Activated T-helper 1 cell treated with anti-CD3 and anti-CD28 coated beads, Interleukin-12 subunit alpha, Interleukin-12 subunit beta, Interleukin-2, Interleukin-4 antibody, amounts not matched to agents 30 ng/mL and 10 ng/mL and 1 ng/mL, durations not matched to agents 14 hours and 24 hours and 36 hours (primary cell): ENCODE data around the gene GABRB1. TPM values are rescaled to one million over a fixed set of nuclear protein-coding genes. Genes with fewer than 3 reads are reported as not detected.
A peak's percentile ranks its signal among the peaks of the same experiment; 100 is the strongest.

Experiments used
- DNase-seq: peaks from one replicate; pipeline ENCODE4 v3.0.0; 2021; ENCODE audit warnings: low spot score
- H3K27ac Mint-ChIP-seq: one replicate; pipeline ENCODE4 v1.8.0; 2021; ENCODE audit warnings: mild to moderate bottlenecking, mixed read lengths
- H3K27me3 Mint-ChIP-seq: one replicate; pipeline ENCODE4 v1.8.0; 2022; ENCODE audit warnings: mild to moderate bottlenecking, moderate library complexity, mixed read lengths; ENCODE audit not compliant: insufficient read depth
- H3K36me3 Mint-ChIP-seq: one replicate; pipeline ENCODE4 v1.8.0; 2021; ENCODE audit warnings: low read depth, mixed read lengths
- H3K4me1 Mint-ChIP-seq: one replicate; pipeline ENCODE4 v1.8.0; 2021; ENCODE audit warnings: low read depth, mixed read lengths
- H3K4me3 Mint-ChIP-seq: one replicate; pipeline ENCODE4 v1.8.0; 2021; ENCODE audit warnings: mild to moderate bottlenecking, moderate library complexity, mixed read lengths
- H3K9me3 Mint-ChIP-seq: one replicate; pipeline ENCODE4 v1.8.0; 2021; ENCODE audit warnings: mixed read lengths
- intact Hi-C: fragments of 100-400 bp; cut with micrococcal nuclease; formaldehyde crosslinking; loops from one replicate; pipeline ENCODE4 v1.15.1; 2024
- total RNA-seq: library from RNA; stranded (reverse); gene quantifications from 2 replicates; pipeline ENCODE4 v1.2.3, GENCODE V29; 2022

The GABRB1 gene
- total RNA-seq, 1 donor from 2014 or later = not detected

GRCh38 chr4:47101453-47101852 lies 70.1 kb downstream of the GABRB1 start:
- DNase-seq = no peak
- Mint-ChIP-seq H3K36me3 (no peaks in the 10 kb centered on the region), H3K4me1 (no peaks in the 10 kb centered on the region), H3K27ac (no peak overlapping the region), H3K9me3 (no peaks in the 10 kb centered on the region), H3K4me3 (no peak overlapping the region), H3K27me3 (peaks cover 4% of the 10 kb centered on the region)
- intact Hi-C loops = no loop called here

- no peak for DNase-seq
- Mint-ChIP-seq H3K27me3 (peaks cover 4% of the 10 kb centered on the region), H3K9me3 (no peaks in the 10 kb centered on the region), H3K4me1 (no peaks in the 10 kb centered on the region), H3K36me3 (no peaks in the 10 kb centered on the region), H3K27ac (no peak overlapping the region), H3K4me3 (no peak overlapping the region)
- intact Hi-C loops = no loop called here
Measured at GRCh38 chr4:47104986-47105385, 73.6 kb downstream of the GABRB1 start.

- no peaks in the 10 kb centered on the region for H3K9me3 Mint-ChIP-seq
- DNase-seq = no peak
- no peaks in the 10 kb centered on the region for H3K4me1 Mint-ChIP-seq
- intact Hi-C loops = no loop called here
- no peaks in the 10 kb centered on the region for H3K36me3 Mint-ChIP-seq
- peaks cover 4% of the 10 kb centered on the region for H3K27me3 Mint-ChIP-seq
- no peak overlapping the region for H3K4me3 Mint-ChIP-seq
- H3K27ac Mint-ChIP-seq = no peak overlapping the region
Measured at GRCh38 chr4:47106561-47106960, 75.2 kb downstream of the GABRB1 start.

- intact Hi-C loops = no loop called here
- Mint-ChIP-seq H3K36me3 (no peaks in the 10 kb centered on the region), H3K27me3 (peaks cover 4% of the 10 kb centered on the region), H3K9me3 (no peaks in the 10 kb centered on the region), H3K4me3 (no peak overlapping the region), H3K27ac (no peak overlapping the region), H3K4me1 (no peaks in the 10 kb centered on the region)
- DNase-seq = no peak
Measured at GRCh38 chr4:47109379-47109778, 78.0 kb downstream of the GABRB1 start.

GRCh38 chr4:47110546-47111132 lies 79.3 kb downstream of the GABRB1 start:
- Mint-ChIP-seq H3K27ac (no peak overlapping the region), H3K27me3 (no peaks in the 10 kb centered on the region), H3K9me3 (no peaks in the 10 kb centered on the region), H3K4me1 (no peaks in the 10 kb centered on the region), H3K4me3 (no peak overlapping the region), H3K36me3 (no peaks in the 10 kb centered on the region)
- intact Hi-C loops = no loop called here
- no peak for DNase-seq

GRCh38 chr4:47118192-47118929 lies 87.0 kb downstream of the GABRB1 start:
- no peak overlapping the region for H3K27ac Mint-ChIP-seq
- no peaks in the 10 kb centered on the region for H3K9me3 Mint-ChIP-seq
- DNase-seq = no peak
- no peak overlapping the region for H3K4me3 Mint-ChIP-seq
- H3K4me1 Mint-ChIP-seq = peaks cover 4% of the 10 kb centered on the region
- intact Hi-C loops = no loop called here
- no peaks in the 10 kb centered on the region for H3K27me3 Mint-ChIP-seq
- H3K36me3 Mint-ChIP-seq = no peaks in the 10 kb centered on the region

GRCh38 chr4:47120783-47121182 lies 89.4 kb downstream of the GABRB1 start:
- H3K4me3 Mint-ChIP-seq = no peak overlapping the region
- intact Hi-C loops = no loop called here
- peaks cover 4% of the 10 kb centered on the region for H3K4me1 Mint-ChIP-seq
- no peak for DNase-seq
- no peak overlapping the region for H3K27ac Mint-ChIP-seq
- no peaks in the 10 kb centered on the region for H3K27me3 Mint-ChIP-seq
- no peaks in the 10 kb centered on the region for H3K9me3 Mint-ChIP-seq
- H3K36me3 Mint-ChIP-seq = no peaks in the 10 kb centered on the region

- Mint-ChIP-seq H3K4me3 (no peak overlapping the region), H3K27me3 (no peaks in the 10 kb centered on the region), H3K9me3 (no peaks in the 10 kb centered on the region), H3K27ac (no peak overlapping the region), H3K4me1 (peaks cover 4% of the 10 kb centered on the region), H3K36me3 (no peaks in the 10 kb centered on the region)
- intact Hi-C loops = loop anchor here (1.0 to 2.0 kb wide), 3 partner anchors 190 to 278 kb away; no protein-coding TSS in a partner anchor
- peak; percentile 48 for DNase-seq
Measured at GRCh38 chr4:47122592-47123291, 91.4 kb downstream of the GABRB1 start.

- intact Hi-C loops = no loop called here
- Mint-ChIP-seq H3K9me3 (no peaks in the 10 kb centered on the region), H3K4me3 (no peak overlapping the region), H3K4me1 (no peaks in the 10 kb centered on the region), H3K27me3 (no peaks in the 10 kb centered on the region), H3K36me3 (no peaks in the 10 kb centered on the region), H3K27ac (no peak overlapping the region)
- DNase-seq = no peak
Measured at GRCh38 chr4:47128991-47129390, 97.6 kb downstream of the GABRB1 start.

GRCh38 chr4:47135210-47135609 lies 103.8 kb downstream of the GABRB1 start:
- Mint-ChIP-seq H3K4me1 (no peaks in the 10 kb centered on the region), H3K4me3 (no peak overlapping the region), H3K27ac (no peak overlapping the region), H3K36me3 (no peaks in the 10 kb centered on the region), H3K9me3 (no peaks in the 10 kb centered on the region), H3K27me3 (no peaks in the 10 kb centered on the region)
- intact Hi-C loops = no loop called here
- DNase-seq = no peak

GRCh38 chr4:47143261-47143660 lies 111.9 kb downstream of the GABRB1 start:
- Mint-ChIP-seq H3K4me1 (no peaks in the 10 kb centered on the region), H3K4me3 (no peak overlapping the region), H3K27me3 (peaks cover 2% of the 10 kb centered on the region), H3K36me3 (no peaks in the 10 kb centered on the region), H3K9me3 (no peaks in the 10 kb centered on the region), H3K27ac (no peak overlapping the region)
- intact Hi-C loops = no loop called here
- no peak for DNase-seq

GRCh38 chr4:47145630-47146029 lies 114.3 kb downstream of the GABRB1 start:
- Mint-ChIP-seq H3K27ac (no peak overlapping the region), H3K9me3 (no peaks in the 10 kb centered on the region), H3K27me3 (peaks cover 2% of the 10 kb centered on the region), H3K4me3 (no peak overlapping the region), H3K36me3 (no peaks in the 10 kb centered on the region), H3K4me1 (no peaks in the 10 kb centered on the region)
- intact Hi-C loops = no loop called here
- DNase-seq = no peak

GRCh38 chr4:47154816-47155370 lies 123.5 kb downstream of the GABRB1 start:
- intact Hi-C loops = no loop called here
- Mint-ChIP-seq H3K9me3 (no peaks in the 10 kb centered on the region), H3K4me1 (no peaks in the 10 kb centered on the region), H3K36me3 (no peaks in the 10 kb centered on the region), H3K4me3 (no peak overlapping the region), H3K27me3 (no peaks in the 10 kb centered on the region), H3K27ac (no peak overlapping the region)
- no peak for DNase-seq
